HG02798 (cell line): ENCODE measurements around the gene IL6R.
"Not testable (repeated sequence)": the region's sequence is repeated elsewhere in the genome, so short reads cannot be mapped to it uniquely, and the experiment has no call there.

ENCODE experiments used
- ATAC-seq: cut with Tn5 transposase; IDR thresholded peaks from one replicate; pipeline ENCODE4 v1.9.1; 2021; ENCODE audit warnings: mild to moderate bottlenecking; ENCODE audit not compliant: unreplicated experiment, poor library complexity

The IL6R gene

GRCh38 chr1:154471304-154471703 is 66.2 kb downstream of the IL6R start:
- no peak for ATAC-seq

- ATAC-seq, result no peak
Measured at GRCh38 chr1:154474802-154475201, 69.7 kb downstream of the IL6R start.

- no peak for ATAC-seq
Measured at GRCh38 chr1:154476791-154477190, 71.6 kb downstream of the IL6R start.

GRCh38 chr1:154478013-154478412 is 72.9 kb downstream of the IL6R start:
- no peak for ATAC-seq

- ATAC-seq, result no peak
Measured at GRCh38 chr1:154478639-154479038, 73.5 kb downstream of the IL6R start.

GRCh38 chr1:154479764-154480421 is 74.8 kb downstream of the IL6R start:
- ATAC-seq, result no peak

GRCh38 chr1:154481053-154481452 is 75.9 kb downstream of the IL6R start:
- no peak for ATAC-seq

- ATAC-seq, result no peak
Measured at GRCh38 chr1:154483941-154484803, 79.0 kb downstream of the IL6R start.

- no peak for ATAC-seq
Measured at GRCh38 chr1:154485106-154485505, 80.0 kb downstream of the IL6R start.

GRCh38 chr1:154485910-154486496 is 80.9 kb downstream of the IL6R start:
- no peak for ATAC-seq

- ATAC-seq, result not testable (repeated sequence)
Measured at GRCh38 chr1:154486756-154487155, 81.6 kb downstream of the IL6R start.

- no peak for ATAC-seq
Measured at GRCh38 chr1:154488922-154489321, 83.8 kb downstream of the IL6R start.

GRCh38 chr1:154489695-154490274 is 84.6 kb downstream of the IL6R start:
- ATAC-seq, result no peak

GRCh38 chr1:154490317-154490716 is 85.2 kb downstream of the IL6R start:
- ATAC-seq, result no peak

GRCh38 chr1:154492115-154492514 is 87.0 kb downstream of the IL6R start:
- no peak for ATAC-seq

- no peak for ATAC-seq
Measured at GRCh38 chr1:154493276-154493675, 88.1 kb downstream of the IL6R start.

GRCh38 chr1:154495496-154496273 is 90.5 kb downstream of the IL6R start:
- no peak for ATAC-seq

GRCh38 chr1:154496383-154496782 is 91.2 kb downstream of the IL6R start:
- ATAC-seq, result no peak

GRCh38 chr1:154497026-154497806 is 92.1 kb downstream of the IL6R start:
- no peak for ATAC-seq
